ENCODE results near the gene LCE1F. TPM values are rescaled to one million over a fixed set of nuclear protein-coding genes. Genes with fewer than 3 reads are reported as not detected.

Gene LCE1F
- total RNA-seq, 1 experiment from 2014 or later: not detected

GRCh38 chr1:152735648-152736047 lies 39.3 kb upstream of the LCE1F start:
- Mint-ChIP-seq H3K27ac (ENCODE audit: unreplicated experiment) (no peak overlapping the region), H3K4me3 (ENCODE audit: unreplicated experiment) (no peak overlapping the region), H3K36me3 (ENCODE audit: insufficient read depth, unreplicated experiment) (no peaks in the 10 kb centered on the region), H3K4me1 (ENCODE audit: low read depth, unreplicated experiment) (no peaks in the 10 kb centered on the region), H3K9me3 (ENCODE audit: unreplicated experiment) (no peaks in the 10 kb centered on the region), H3K27me3 (ENCODE audit: insufficient read depth, unreplicated experiment) (peaks cover 10% of the 10 kb centered on the region)
- ChIA-PET CTCF (no interaction called here), POLR2A (no interaction called here)
- H3K27me3 ChIP-seq (replicated peaks; ENCODE audit: control insufficient read depth, insufficient read depth, low read length): no peaks in the 10 kb centered on the region; the same call in 1 of the 2 replicates
- no peaks in the 10 kb centered on the region for H3K9me3 ChIP-seq
- intact Hi-C loops (cut with micrococcal nuclease; ENCODE audit: unreplicated experiment): loop anchor here (1.0 kb wide), 1 partner anchor 81 kb away; no protein-coding TSS in a partner anchor
- H3K4me3 ChIP-seq (ENCODE audit: low read depth, low read length): no peak overlapping the region
- no peaks in the 10 kb centered on the region for H3K36me3 ChIP-seq (ENCODE audit: control insufficient read depth, insufficient read depth, low read length)
- DNase-seq: peak in 1 of 2 experiments; percentile 32
- BruUV-seq (replicated peaks): no TSS peak
- peak; percentile 54 to 79 for TF ChIP-seq CTCF (IDR thresholded peaks at IDR 0.05; ENCODE audit: insufficient read depth in 1 of 2, low read depth in 1 of 2, low read length in 1 of 2, severe bottlenecking in 1 of 2, unreplicated experiment in 1 of 2)
- no peaks in the 10 kb centered on the region for H3K4me1 ChIP-seq

- no peaks in the 10 kb centered on the region for H3K36me3 ChIP-seq (ENCODE audit: control insufficient read depth, insufficient read depth, low read length)
- no peak overlapping the region for H3K4me3 ChIP-seq (ENCODE audit: low read depth, low read length)
- Mint-ChIP-seq H3K27me3 (ENCODE audit: insufficient read depth, unreplicated experiment) (peaks cover 10% of the 10 kb centered on the region), H3K36me3 (ENCODE audit: insufficient read depth, unreplicated experiment) (no peaks in the 10 kb centered on the region), H3K4me3 (ENCODE audit: unreplicated experiment) (no peak overlapping the region), H3K27ac (ENCODE audit: unreplicated experiment) (no peak overlapping the region), H3K9me3 (ENCODE audit: unreplicated experiment) (no peaks in the 10 kb centered on the region), H3K4me1 (ENCODE audit: low read depth, unreplicated experiment) (no peaks in the 10 kb centered on the region)
- TF ChIP-seq CTCF (IDR thresholded peaks at IDR 0.05; ENCODE audit: insufficient read depth in 1 of 2, low read depth in 1 of 2, low read length in 1 of 2, severe bottlenecking in 1 of 2, unreplicated experiment in 1 of 2): no peak
- ChIA-PET POLR2A (no interaction called here), CTCF (interaction anchor here (0.6 kb wide), 1 partner anchor 84 kb away, joined by 3 read pairs; no protein-coding TSS in a partner anchor)
- BruUV-seq (replicated peaks): no TSS peak
- no peaks in the 10 kb centered on the region; the same call in 1 of the 2 replicates for H3K27me3 ChIP-seq (replicated peaks; ENCODE audit: control insufficient read depth, insufficient read depth, low read length)
- no peak for DNase-seq
- intact Hi-C loops (cut with micrococcal nuclease; ENCODE audit: unreplicated experiment): no loop called here
- no peaks in the 10 kb centered on the region for H3K4me1 ChIP-seq
- H3K9me3 ChIP-seq: no peaks in the 10 kb centered on the region
Observed at GRCh38 chr1:152737997-152738396, 36.9 kb upstream of the LCE1F start.

GRCh38 chr1:152739841-152740240 lies 35.1 kb upstream of the LCE1F start:
- Histone ChIP-seq H3K27me3 (replicated peaks; ENCODE audit: control insufficient read depth, insufficient read depth, low read length) (no peaks in the 10 kb centered on the region; the same call in 1 of the 2 replicates), H3K36me3 (ENCODE audit: control insufficient read depth, insufficient read depth, low read length) (no peaks in the 10 kb centered on the region), H3K4me1 (peaks cover 1% of the 10 kb centered on the region; the same call in 1 of the 2 replicates), H3K9me3 (no peaks in the 10 kb centered on the region), H3K4me3 (ENCODE audit: low read depth, low read length) (no peak overlapping the region)
- intact Hi-C loops (cut with micrococcal nuclease; ENCODE audit: unreplicated experiment): no loop called here
- Mint-ChIP-seq H3K4me1 (ENCODE audit: low read depth, unreplicated experiment) (peaks cover 5% of the 10 kb centered on the region), H3K27me3 (ENCODE audit: insufficient read depth, unreplicated experiment) (peaks cover 9% of the 10 kb centered on the region), H3K9me3 (ENCODE audit: unreplicated experiment) (no peaks in the 10 kb centered on the region), H3K4me3 (ENCODE audit: unreplicated experiment) (no peak overlapping the region), H3K36me3 (ENCODE audit: insufficient read depth, unreplicated experiment) (no peaks in the 10 kb centered on the region), H3K27ac (ENCODE audit: unreplicated experiment) (no peak overlapping the region)
- TF ChIP-seq CTCF (IDR thresholded peaks at IDR 0.05; ENCODE audit: insufficient read depth in 1 of 2, low read depth in 1 of 2, low read length in 1 of 2, severe bottlenecking in 1 of 2, unreplicated experiment in 1 of 2): no peak
- ChIA-PET CTCF (interaction anchor here (0.7 kb wide), 1 partner anchor 85 kb away, joined by 3 read pairs; no protein-coding TSS in a partner anchor), POLR2A (no interaction called here)
- DNase-seq: no peak
- BruUV-seq (replicated peaks): no TSS peak

Data from Caco-2 (cell line).